Osteoblast (primary cell): ENCODE data around the gene DCK. TPM values are rescaled to one million over a fixed set of nuclear protein-coding genes. Genes with fewer than 3 reads are reported as not detected.

ENCODE experiments used
- DNase-seq: peaks from one replicate; pipeline ENCODE4 v3.0.0; 2011; ENCODE audit warnings: low spot score, mixed read lengths; ENCODE audit not compliant: insufficient read length; ENCODE audit errors: missing footprints
- H2AFZ ChIP-seq: 2 replicates; pipeline ENCODE4 v1.6.0; 2011; ENCODE audit warnings: mild to moderate bottlenecking, low read length
- H3K27ac ChIP-seq: 2 replicates; pipeline ENCODE4 v1.5.1; 2011; ENCODE audit warnings: mild to moderate bottlenecking, low read depth, low read length, moderate library complexity
- H3K27me3 ChIP-seq: 2 replicates; pipeline ENCODE4 v1.6.0; 2012; ENCODE audit warnings: mild to moderate bottlenecking, control low read depth, inconsistent platforms, low read length, moderate library complexity; ENCODE audit not compliant: insufficient read depth
- H3K36me3 ChIP-seq: 2 replicates; pipeline ENCODE4 v1.5.1; 2011; ENCODE audit warnings: mild to moderate bottlenecking, low read length, control low read depth, moderate library complexity; ENCODE audit not compliant: insufficient read depth
- H3K4me1 ChIP-seq: 2 replicates; pipeline ENCODE4 v1.5.1; 2011; ENCODE audit warnings: mild to moderate bottlenecking, low read length, control low read depth, moderate library complexity; ENCODE audit not compliant: insufficient read depth
- H3K4me2 ChIP-seq: 2 replicates; pipeline ENCODE4 v1.6.0; 2011; ENCODE audit warnings: mild to moderate bottlenecking, low read length; ENCODE audit not compliant: insufficient read depth
- H3K4me3 ChIP-seq: fragments of 200-600 bp; sonication (generic); 3 replicates; pipeline ENCODE4 v1.5.1; 2012; ENCODE audit warnings: mild to moderate bottlenecking, low read length, inconsistent platforms; ENCODE audit not compliant: insufficient read depth
- H3K79me2 ChIP-seq: 2 replicates; pipeline ENCODE4 v1.6.0; 2012; ENCODE audit warnings: mild to moderate bottlenecking, low read length, control low read depth, inconsistent platforms; ENCODE audit not compliant: insufficient read depth
- H3K9me3 ChIP-seq: 2 replicates; pipeline ENCODE4 v1.5.1; 2011; ENCODE audit warnings: low read depth, low read length, control low read depth
- H4K20me1 ChIP-seq: 2 replicates; pipeline ENCODE4 v1.6.0; 2012; ENCODE audit warnings: mild to moderate bottlenecking, low read length, control low read depth; ENCODE audit not compliant: insufficient read depth
- total RNA-seq: library from RNA; depleted of rRNA; stranded (reverse); fragments of >200 nt; gene quantifications from 2 replicates; pipeline ENCODE4 v1.2.3, GENCODE V29; 2012
- TF ChIP-seq, protein P1 (sequence below): IDR thresholded peaks from 2 replicates; pipeline ENCODE4 v1.5.1; 2011; ENCODE audit warnings: mild to moderate bottlenecking, low read depth, low read length, moderate library complexity; ENCODE audit errors: extremely low read depth

Gene DCK
- total RNA-seq, 1 donor: 13.8 TPM

DNA sequence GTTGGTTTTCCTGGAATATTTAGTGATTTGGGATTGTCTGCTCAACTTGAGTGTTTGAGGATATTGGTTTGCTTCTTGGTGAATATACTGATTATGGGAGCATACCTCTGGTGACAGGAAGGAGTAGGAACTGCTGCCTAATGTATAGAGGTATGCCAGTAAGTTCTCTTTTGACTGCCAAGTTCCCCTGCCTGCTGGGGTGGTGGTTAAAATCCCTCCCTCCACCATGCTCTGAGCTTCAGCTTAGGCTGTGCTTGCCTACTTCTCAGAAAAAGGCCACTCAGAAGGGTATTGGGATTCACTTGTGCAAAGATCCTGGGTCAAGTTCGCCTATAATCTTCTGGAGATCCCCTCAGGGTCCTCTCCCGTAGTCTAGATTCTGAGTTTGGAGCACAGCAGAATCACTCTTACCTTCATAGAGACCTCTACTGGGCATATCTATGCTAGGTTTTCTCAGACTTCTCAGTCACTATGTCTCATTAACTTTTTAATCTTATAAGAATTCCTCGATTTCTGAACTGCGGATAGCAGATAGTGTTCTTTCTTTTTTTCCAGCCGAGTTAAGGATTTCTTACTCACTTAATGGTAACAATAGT is 44.7 kb upstream of the DCK start:
- Histone ChIP-seq H3K4me3 (no peak overlapping the region), H3K27me3 (no peaks in the 10 kb centered on the region), H3K9me3 (no peaks in the 10 kb centered on the region), H2AFZ (no peak overlapping the region), H3K27ac (no peak overlapping the region), H3K4me1 (peaks cover 26% of the 10 kb centered on the region), H4K20me1 (no peaks in the 10 kb centered on the region), H3K79me2 (peaks cover 75% of the 10 kb centered on the region), H3K36me3 (no peaks in the 10 kb centered on the region), H3K4me2 (no peak overlapping the region)
- DNase-seq: no peak
- TF ChIP-seq, protein P1, sequence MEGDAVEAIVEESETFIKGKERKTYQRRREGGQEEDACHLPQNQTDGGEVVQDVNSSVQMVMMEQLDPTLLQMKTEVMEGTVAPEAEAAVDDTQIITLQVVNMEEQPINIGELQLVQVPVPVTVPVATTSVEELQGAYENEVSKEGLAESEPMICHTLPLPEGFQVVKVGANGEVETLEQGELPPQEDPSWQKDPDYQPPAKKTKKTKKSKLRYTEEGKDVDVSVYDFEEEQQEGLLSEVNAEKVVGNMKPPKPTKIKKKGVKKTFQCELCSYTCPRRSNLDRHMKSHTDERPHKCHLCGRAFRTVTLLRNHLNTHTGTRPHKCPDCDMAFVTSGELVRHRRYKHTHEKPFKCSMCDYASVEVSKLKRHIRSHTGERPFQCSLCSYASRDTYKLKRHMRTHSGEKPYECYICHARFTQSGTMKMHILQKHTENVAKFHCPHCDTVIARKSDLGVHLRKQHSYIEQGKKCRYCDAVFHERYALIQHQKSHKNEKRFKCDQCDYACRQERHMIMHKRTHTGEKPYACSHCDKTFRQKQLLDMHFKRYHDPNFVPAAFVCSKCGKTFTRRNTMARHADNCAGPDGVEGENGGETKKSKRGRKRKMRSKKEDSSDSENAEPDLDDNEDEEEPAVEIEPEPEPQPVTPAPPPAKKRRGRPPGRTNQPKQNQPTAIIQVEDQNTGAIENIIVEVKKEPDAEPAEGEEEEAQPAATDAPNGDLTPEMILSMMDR: no peak

DNA sequence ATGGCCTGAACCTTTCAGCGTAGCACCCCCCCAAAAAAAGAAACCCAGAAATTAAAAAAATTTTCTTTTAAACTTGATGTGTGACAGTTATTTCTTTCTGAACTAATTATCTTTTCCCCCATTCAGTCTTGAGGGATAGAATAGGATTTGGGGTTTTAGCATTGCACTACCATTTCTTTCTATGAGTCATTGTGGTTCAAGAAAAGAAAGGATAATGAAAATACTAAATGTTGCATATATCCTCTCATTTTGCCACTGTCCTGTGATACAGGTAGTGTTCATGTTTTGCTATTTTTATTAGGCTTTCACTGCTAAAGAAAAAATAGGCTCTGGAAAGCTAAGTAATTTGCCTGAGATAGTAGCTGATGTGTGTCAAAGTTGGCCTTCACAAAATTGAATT is 39.4 kb upstream of the DCK start:
- peaks cover 66% of the 10 kb centered on the region for H3K79me2 ChIP-seq
- no peak overlapping the region for H2AFZ ChIP-seq
- no peak overlapping the region for H3K27ac ChIP-seq
- H4K20me1 ChIP-seq: no peaks in the 10 kb centered on the region
- peak overlapping the region; percentile 36 for H3K4me2 ChIP-seq
- H3K36me3 ChIP-seq: no peaks in the 10 kb centered on the region
- DNase-seq: peak; percentile 30
- H3K27me3 ChIP-seq: no peaks in the 10 kb centered on the region
- TF ChIP-seq, protein P1: no peak
- no peaks in the 10 kb centered on the region for H3K9me3 ChIP-seq
- peaks cover 15% of the 10 kb centered on the region for H3K4me1 ChIP-seq
- no peak overlapping the region for H3K4me3 ChIP-seq

DNA sequence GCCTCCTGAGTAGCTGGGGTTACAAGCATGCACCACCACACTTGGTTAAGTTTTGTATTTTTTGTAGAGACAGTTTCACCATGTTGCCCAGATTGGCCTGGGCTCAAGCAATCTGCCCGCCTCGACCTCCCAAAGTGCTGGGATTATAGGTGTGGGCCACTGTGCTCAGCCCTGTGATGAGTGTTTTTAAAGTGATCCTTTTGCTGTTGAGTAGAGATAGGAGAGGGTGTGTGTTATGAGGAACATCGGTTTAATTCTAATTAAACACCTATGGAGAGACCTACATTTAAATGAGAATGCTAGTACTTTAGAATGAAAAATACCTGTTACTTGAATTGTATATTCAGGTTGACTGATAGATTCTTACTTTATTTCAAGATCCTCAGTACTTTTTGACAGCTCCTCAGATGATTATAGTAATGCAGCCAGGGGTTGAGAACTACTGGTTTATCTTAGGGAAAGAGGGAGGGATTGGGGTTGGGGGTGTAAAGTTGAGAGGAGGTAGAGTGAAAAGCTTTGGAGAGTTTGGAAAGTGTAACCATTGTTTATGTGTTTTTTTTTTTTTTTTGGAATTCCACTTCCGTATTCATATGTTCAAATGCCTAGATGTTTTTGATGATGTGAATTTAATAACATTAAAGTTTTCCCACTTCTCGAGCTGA is 36.8 kb upstream of the DCK start:
- Histone ChIP-seq H3K4me2 (no peak overlapping the region), H3K4me1 (peaks cover 22% of the 10 kb centered on the region), H3K27ac (peak overlapping the region; percentile 22), H3K79me2 (peaks cover 47% of the 10 kb centered on the region), H3K4me3 (no peak overlapping the region), H3K9me3 (no peaks in the 10 kb centered on the region), H2AFZ (no peak overlapping the region), H3K36me3 (peaks cover 10% of the 10 kb centered on the region), H3K27me3 (no peaks in the 10 kb centered on the region), H4K20me1 (no peaks in the 10 kb centered on the region)
- DNase-seq: no peak
- TF ChIP-seq, protein P1: no peak

DNA sequence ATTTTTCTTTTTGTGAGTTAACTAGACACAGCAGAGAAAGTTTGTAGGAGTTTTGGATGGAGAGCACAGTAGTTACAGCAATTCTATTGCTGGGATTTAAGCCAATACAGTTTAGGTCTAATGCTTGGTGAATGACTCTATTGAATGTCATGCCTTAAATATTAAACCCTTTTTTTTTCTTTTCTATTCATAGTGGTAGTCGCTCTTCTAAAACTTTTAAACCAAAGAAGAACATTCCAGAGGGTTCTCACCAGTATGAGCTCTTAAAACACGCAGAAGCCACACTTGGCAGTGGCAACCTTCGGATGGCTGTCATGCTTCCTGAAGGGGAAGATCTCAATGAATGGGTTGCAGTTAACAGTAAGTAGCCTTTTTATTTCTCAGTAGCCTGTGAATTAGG is 34.8 kb upstream of the DCK start:
- no peak overlapping the region for H3K4me3 ChIP-seq
- H3K79me2 ChIP-seq: peaks cover 36% of the 10 kb centered on the region
- H3K27ac ChIP-seq: peak overlapping the region; percentile 86
- peak overlapping the region; percentile 55 for H3K4me2 ChIP-seq
- no peak overlapping the region for H2AFZ ChIP-seq
- peaks cover 19% of the 10 kb centered on the region for H3K4me1 ChIP-seq
- H3K27me3 ChIP-seq: no peaks in the 10 kb centered on the region
- peaks cover 19% of the 10 kb centered on the region for H3K36me3 ChIP-seq
- no peaks in the 10 kb centered on the region for H3K9me3 ChIP-seq
- TF ChIP-seq, protein P1: no peak
- peak; percentile 89 for DNase-seq
- H4K20me1 ChIP-seq: no peaks in the 10 kb centered on the region
